Suprapubic skin (tissue), 3 donors: ENCODE data around the gene ERCC1.

Experiments used
- EP300 ChIP-seq: sonication (generic); formaldehyde crosslinking; IDR thresholded peaks from one replicate; pipeline ENCODE4 v1.6.1; 2017; ENCODE audit warnings: antibody characterized with exemption
- POLR2A ChIP-seq, 2 donors: fragments of 450-650 bp; IDR thresholded peaks; one replicate each; pipeline ENCODE4 v1.6.1; 2017; ENCODE audit warnings: antibody characterized with exemption in 2 of 2, mild to moderate bottlenecking in 2 of 2, moderate library complexity in 2 of 2
- TF ChIP-seq, protein P1 (sequence below), 2 donors: fragments of 200-600 bp in 1 of 2; fragments of 450-650 bp in 1 of 2; sonication (generic) in 1 of 2; IDR thresholded peaks; one replicate each; pipeline ENCODE4 v1.5.1; 2016 to 2019; ENCODE audit warnings: antibody characterized with exemption in 2 of 2, mild to moderate bottlenecking in 1 of 2, moderate library complexity in 1 of 2

DNA sequence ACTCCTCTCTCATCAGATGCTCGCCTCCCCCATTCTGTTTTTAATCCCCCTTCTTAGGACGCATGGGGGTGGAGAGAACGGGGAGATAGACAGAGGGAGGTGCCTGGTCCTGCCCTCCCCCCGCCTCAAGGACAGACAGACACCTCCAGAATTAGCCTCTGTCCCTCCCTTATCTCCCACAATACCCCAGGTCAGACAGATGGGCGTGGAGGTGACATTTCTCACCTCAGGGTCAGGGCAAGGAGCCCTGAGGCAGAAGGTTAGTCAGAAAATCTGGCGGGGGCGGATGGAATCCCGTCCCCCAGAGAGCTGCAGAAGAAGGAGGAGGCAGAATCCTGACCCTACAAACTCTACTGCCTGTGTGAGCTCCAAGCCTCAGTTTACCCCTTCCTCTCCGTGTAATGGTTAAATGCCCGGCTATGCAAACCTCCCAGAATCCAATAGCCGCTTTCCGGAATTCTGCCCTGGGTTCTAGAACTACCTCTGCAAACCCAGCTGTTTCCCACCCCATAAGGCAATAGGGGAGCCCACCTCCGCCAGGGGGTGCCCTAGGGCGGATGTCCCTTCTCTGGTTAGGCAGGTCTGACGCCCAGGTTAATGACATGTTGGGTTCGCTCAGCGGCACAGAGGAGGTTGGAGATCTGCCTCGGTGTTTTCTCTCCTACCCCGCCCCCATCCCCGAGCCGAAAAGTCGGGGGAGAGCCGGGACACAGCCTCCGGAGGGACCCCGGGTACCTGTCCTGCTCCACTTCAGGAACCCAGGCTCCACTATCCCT, 19.7 kb downstream of the ERCC1 start:
- TF ChIP-seq, protein P1, sequence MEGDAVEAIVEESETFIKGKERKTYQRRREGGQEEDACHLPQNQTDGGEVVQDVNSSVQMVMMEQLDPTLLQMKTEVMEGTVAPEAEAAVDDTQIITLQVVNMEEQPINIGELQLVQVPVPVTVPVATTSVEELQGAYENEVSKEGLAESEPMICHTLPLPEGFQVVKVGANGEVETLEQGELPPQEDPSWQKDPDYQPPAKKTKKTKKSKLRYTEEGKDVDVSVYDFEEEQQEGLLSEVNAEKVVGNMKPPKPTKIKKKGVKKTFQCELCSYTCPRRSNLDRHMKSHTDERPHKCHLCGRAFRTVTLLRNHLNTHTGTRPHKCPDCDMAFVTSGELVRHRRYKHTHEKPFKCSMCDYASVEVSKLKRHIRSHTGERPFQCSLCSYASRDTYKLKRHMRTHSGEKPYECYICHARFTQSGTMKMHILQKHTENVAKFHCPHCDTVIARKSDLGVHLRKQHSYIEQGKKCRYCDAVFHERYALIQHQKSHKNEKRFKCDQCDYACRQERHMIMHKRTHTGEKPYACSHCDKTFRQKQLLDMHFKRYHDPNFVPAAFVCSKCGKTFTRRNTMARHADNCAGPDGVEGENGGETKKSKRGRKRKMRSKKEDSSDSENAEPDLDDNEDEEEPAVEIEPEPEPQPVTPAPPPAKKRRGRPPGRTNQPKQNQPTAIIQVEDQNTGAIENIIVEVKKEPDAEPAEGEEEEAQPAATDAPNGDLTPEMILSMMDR (IDR thresholded peaks at IDR 0.05): no peak
- TF ChIP-seq EP300 (no peak), POLR2A (IDR thresholded peaks at IDR 0.05) (no peak)
